Panc1 (cell line): ENCODE measurements around the gene OR13F1. TPM values are rescaled to one million over a fixed set of nuclear protein-coding genes. Genes with fewer than 3 reads are reported as not detected.

Experiments used
- ATAC-seq: fragments of 200-7000 bp; cut with Tn5 transposase; 2 replicates; pipeline ENCODE4 v1.9.1; 2020; ENCODE audit warnings: mild to moderate bottlenecking, moderate library complexity
- Bru-seq: library from RNA; stranded (reverse); fragments of 400-500 nt; gene quantifications from one replicate; lab custom pipeline; 2021; lab: Mats Ljungman, UMichigan
- BruChase-seq, 2 experiments: library from RNA; stranded (reverse); fragments of 400-500 nt; gene quantifications; one replicate each; lab custom pipeline; 2021; lab: Mats Ljungman, UMichigan
- BruUV-seq: library from RNA; stranded (reverse); fragments of 400-500 nt; replicated peaks from 2 replicates; lab custom pipeline; 2021; lab: Mats Ljungman, UMichigan
- CTCF ChIA-PET: fragments of 300-600 bp; sonication (Branson Sonifier 250); formaldehyde crosslinking; loops from one replicate; lab custom pipeline; 2022; ENCODE audit warnings: antibody characterized with exemption; lab: Charles Lee
- POLR2A ChIA-PET: fragments of 300-600 bp; sonication (Branson Sonifier 250); formaldehyde crosslinking; loops from one replicate; lab custom pipeline; 2022; ENCODE audit warnings: antibody characterized with exemption; lab: Charles Lee
- DNase-seq: peaks from one replicate; pipeline ENCODE4 v3.0.0-alpha.2; 2010; ENCODE audit warnings: low read depth, low spot score
- H3K27ac ChIP-seq: 2 replicates; pipeline ENCODE4 v1.5.1; 2011; ENCODE audit warnings: mild to moderate bottlenecking, low read length, inconsistent platforms
- H3K27me3 ChIP-seq: fragments of 200-500 bp; sonication (Bioruptor generic); 2 replicates; pipeline ENCODE4 v1.6.0; 2014; ENCODE audit warnings: low read length, inconsistent platforms; ENCODE audit not compliant: control insufficient read depth, insufficient read depth
- H3K36me3 ChIP-seq: fragments of 200-500 bp; sonication (Bioruptor generic); 2 replicates; pipeline ENCODE4 v1.5.1; 2014; ENCODE audit warnings: inconsistent platforms, mild to moderate bottlenecking, low read length, moderate library complexity; ENCODE audit not compliant: control insufficient read depth, insufficient read depth
- H3K4me1 ChIP-seq: 2 replicates; pipeline ENCODE4 v1.5.1; 2011; ENCODE audit warnings: inconsistent platforms, mild to moderate bottlenecking, low read length, moderate library complexity; ENCODE audit not compliant: control insufficient read depth, insufficient read depth
- H3K4me3 ChIP-seq, 2 experiments: 2 replicates each; pipeline ENCODE4 v1.5.1; 2011 to 2012; ENCODE audit warnings: low read depth in 2 of 2, low read length in 2 of 2, mild to moderate bottlenecking in 2 of 2, inconsistent platforms in 1 of 2, moderate library complexity in 1 of 2
- H3K9me3 ChIP-seq: fragments of 200-500 bp; sonication (Bioruptor generic); 2 replicates; pipeline ENCODE4 v1.5.1; 2014; ENCODE audit warnings: low read depth, mild to moderate bottlenecking, inconsistent platforms, low read length, moderate library complexity; ENCODE audit not compliant: control insufficient read depth, insufficient read depth
- POLR2AphosphoS5 ChIP-seq: IDR thresholded peaks from 2 replicates; pipeline ENCODE4 v1.6.1; 2012; ENCODE audit warnings: mild to moderate bottlenecking, low read depth, low read length, moderate library complexity
- SIN3A ChIP-seq: IDR thresholded peaks from 2 replicates; pipeline ENCODE4 v1.6.1; 2012; ENCODE audit warnings: low read depth, mild to moderate bottlenecking, low read length, moderate library complexity, borderline replicate concordance; ENCODE audit not compliant: insufficient read depth
- TCF7L2 ChIP-seq: IDR thresholded peaks from 2 replicates; pipeline ENCODE4 v1.6.1; 2011; ENCODE audit warnings: mild to moderate bottlenecking, low read depth, low read length, inconsistent platforms
- in situ Hi-C: cut with HindIII; loops from 2 replicates; pipeline ENCODE4 v1.10.0; 2016; ENCODE audit warnings: low sequenced_read_pairs, low pct_unique_long_range_greater_than_20kb
- intact Hi-C: fragments of 100-400 bp; cut with micrococcal nuclease; formaldehyde crosslinking; loops from one replicate; pipeline ENCODE4 v1.10.0; 2022; ENCODE audit not compliant: unreplicated experiment
- long read RNA-seq: library from polyadenylated mRNA; unstranded; transcript quantifications from one replicate; pipeline ENCODE4 v2.0.0, GENCODE V29; 2021; ENCODE audit not compliant: unreplicated experiment
- polyA plus RNA-seq: library from polyadenylated mRNA; unstranded; fragments of >200 nt; gene quantifications from one replicate; pipeline ENCODE4 v1.2.1, GENCODE V29; 2012; ENCODE audit warnings: missing spikeins; ENCODE audit not compliant: insufficient read length
- total RNA-seq: library from RNA; stranded (reverse); gene quantifications from one replicate; pipeline ENCODE4 v1.2.1, GENCODE V29; 2021; ENCODE audit not compliant: unreplicated experiment
- TF ChIP-seq, protein P1 (sequence below): fragments of 450-650 bp; IDR thresholded peaks from 2 replicates; pipeline ENCODE4 v1.5.1; 2017; ENCODE audit warnings: mild to moderate bottlenecking
- TF ChIP-seq, protein P2 (sequence below), 2 experiments: IDR thresholded peaks; 2 replicates each; pipeline ENCODE4 v1.6.1; 2011 to 2012; ENCODE audit warnings: low read depth in 2 of 2, control low read depth in 1 of 2, low read length in 1 of 2, mild to moderate bottlenecking in 1 of 2, moderate library complexity in 1 of 2; ENCODE audit not compliant: insufficient read depth in 1 of 2

The OR13F1 gene, protein sequence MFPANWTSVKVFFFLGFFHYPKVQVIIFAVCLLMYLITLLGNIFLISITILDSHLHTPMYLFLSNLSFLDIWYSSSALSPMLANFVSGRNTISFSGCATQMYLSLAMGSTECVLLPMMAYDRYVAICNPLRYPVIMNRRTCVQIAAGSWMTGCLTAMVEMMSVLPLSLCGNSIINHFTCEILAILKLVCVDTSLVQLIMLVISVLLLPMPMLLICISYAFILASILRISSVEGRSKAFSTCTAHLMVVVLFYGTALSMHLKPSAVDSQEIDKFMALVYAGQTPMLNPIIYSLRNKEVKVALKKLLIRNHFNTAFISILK
- total RNA-seq = not detected
- polyA plus RNA-seq = not detected
- not detected for Bru-seq, nascent RNA
- BruChase-seq, experiment 1, labeled RNA remaining after a 2-hour chase = not detected
- BruChase-seq, experiment 2, labeled RNA remaining after a 6-hour chase = not detected
- long read RNA-seq = 0 reads

GRCh38 chr9:104503963-104504362 is at the start of gene OR13F1:
Gene OR13F1, plus strand, starts transcription at chr9:104504263. Its CDS starts 0 bp downstream, at chr9:104504263.
- no TSS peak for BruUV-seq
- Histone ChIP-seq H3K27me3 (no peaks in the 10 kb centered on the region), H3K27ac (no peak within 1 kb of the TSS), H3K9me3 (no peaks in the 10 kb centered on the region), H3K4me1 (no peaks in the 10 kb centered on the region), H3K4me3 (no peak within 1 kb of the TSS), H3K36me3 (no peaks in the 10 kb centered on the region)
- POLR2A ChIA-PET = no interaction called here
- TF ChIP-seq, protein P1, sequence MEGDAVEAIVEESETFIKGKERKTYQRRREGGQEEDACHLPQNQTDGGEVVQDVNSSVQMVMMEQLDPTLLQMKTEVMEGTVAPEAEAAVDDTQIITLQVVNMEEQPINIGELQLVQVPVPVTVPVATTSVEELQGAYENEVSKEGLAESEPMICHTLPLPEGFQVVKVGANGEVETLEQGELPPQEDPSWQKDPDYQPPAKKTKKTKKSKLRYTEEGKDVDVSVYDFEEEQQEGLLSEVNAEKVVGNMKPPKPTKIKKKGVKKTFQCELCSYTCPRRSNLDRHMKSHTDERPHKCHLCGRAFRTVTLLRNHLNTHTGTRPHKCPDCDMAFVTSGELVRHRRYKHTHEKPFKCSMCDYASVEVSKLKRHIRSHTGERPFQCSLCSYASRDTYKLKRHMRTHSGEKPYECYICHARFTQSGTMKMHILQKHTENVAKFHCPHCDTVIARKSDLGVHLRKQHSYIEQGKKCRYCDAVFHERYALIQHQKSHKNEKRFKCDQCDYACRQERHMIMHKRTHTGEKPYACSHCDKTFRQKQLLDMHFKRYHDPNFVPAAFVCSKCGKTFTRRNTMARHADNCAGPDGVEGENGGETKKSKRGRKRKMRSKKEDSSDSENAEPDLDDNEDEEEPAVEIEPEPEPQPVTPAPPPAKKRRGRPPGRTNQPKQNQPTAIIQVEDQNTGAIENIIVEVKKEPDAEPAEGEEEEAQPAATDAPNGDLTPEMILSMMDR = no peak
- TF ChIP-seq, protein P2, sequence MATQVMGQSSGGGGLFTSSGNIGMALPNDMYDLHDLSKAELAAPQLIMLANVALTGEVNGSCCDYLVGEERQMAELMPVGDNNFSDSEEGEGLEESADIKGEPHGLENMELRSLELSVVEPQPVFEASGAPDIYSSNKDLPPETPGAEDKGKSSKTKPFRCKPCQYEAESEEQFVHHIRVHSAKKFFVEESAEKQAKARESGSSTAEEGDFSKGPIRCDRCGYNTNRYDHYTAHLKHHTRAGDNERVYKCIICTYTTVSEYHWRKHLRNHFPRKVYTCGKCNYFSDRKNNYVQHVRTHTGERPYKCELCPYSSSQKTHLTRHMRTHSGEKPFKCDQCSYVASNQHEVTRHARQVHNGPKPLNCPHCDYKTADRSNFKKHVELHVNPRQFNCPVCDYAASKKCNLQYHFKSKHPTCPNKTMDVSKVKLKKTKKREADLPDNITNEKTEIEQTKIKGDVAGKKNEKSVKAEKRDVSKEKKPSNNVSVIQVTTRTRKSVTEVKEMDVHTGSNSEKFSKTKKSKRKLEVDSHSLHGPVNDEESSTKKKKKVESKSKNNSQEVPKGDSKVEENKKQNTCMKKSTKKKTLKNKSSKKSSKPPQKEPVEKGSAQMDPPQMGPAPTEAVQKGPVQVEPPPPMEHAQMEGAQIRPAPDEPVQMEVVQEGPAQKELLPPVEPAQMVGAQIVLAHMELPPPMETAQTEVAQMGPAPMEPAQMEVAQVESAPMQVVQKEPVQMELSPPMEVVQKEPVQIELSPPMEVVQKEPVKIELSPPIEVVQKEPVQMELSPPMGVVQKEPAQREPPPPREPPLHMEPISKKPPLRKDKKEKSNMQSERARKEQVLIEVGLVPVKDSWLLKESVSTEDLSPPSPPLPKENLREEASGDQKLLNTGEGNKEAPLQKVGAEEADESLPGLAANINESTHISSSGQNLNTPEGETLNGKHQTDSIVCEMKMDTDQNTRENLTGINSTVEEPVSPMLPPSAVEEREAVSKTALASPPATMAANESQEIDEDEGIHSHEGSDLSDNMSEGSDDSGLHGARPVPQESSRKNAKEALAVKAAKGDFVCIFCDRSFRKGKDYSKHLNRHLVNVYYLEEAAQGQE (IDR thresholded peaks at IDR 0.05; ENCODE audit: insufficient read depth in 1 of 2, low read depth in 2 of 2, low read length in 1 of 2) = no peak
- TF ChIP-seq POLR2AphosphoS5 = no peak
- no peak for TF ChIP-seq TCF7L2
- TF ChIP-seq SIN3A = no peak
- CTCF ChIA-PET = no interaction called here
- in situ Hi-C loops (no loop called here), intact Hi-C loops (no loop called here)
- ATAC-seq (no peak), DNase-seq (no peak)

GRCh38 chr9:104456831-104457230 is 47.2 kb upstream of the OR13F1 start:
- ChIA-PET POLR2A (no interaction called here), CTCF (no interaction called here)
- Histone ChIP-seq H3K4me3 (no peak overlapping the region), H3K27me3 (no peaks in the 10 kb centered on the region), H3K9me3 (no peaks in the 10 kb centered on the region), H3K4me1 (no peaks in the 10 kb centered on the region), H3K27ac (no peak overlapping the region), H3K36me3 (no peaks in the 10 kb centered on the region)
- TF ChIP-seq, protein P2 (IDR thresholded peaks at IDR 0.05; ENCODE audit: insufficient read depth in 1 of 2, low read depth in 2 of 2, low read length in 1 of 2) = no peak
- TF ChIP-seq TCF7L2 (no peak), SIN3A (no peak), POLR2AphosphoS5 (no peak)
- TF ChIP-seq, protein P1 = no peak
- ATAC-seq (no peak), DNase-seq (no peak)
- intact Hi-C loops (no loop called here), in situ Hi-C loops (no loop called here)
- no TSS peak for BruUV-seq
